ENCODE measurements around the gene TMEM238. TPM values are rescaled to one million over a fixed set of nuclear protein-coding genes. Genes with fewer than 3 reads are reported as not detected.

Gene TMEM238
- total and polyA plus RNA-seq, 2 donors (not counting 3 experiments of a cell fraction or from before 2014, with no cell fraction given), result 0.18 to 0.35 TPM

DNA sequence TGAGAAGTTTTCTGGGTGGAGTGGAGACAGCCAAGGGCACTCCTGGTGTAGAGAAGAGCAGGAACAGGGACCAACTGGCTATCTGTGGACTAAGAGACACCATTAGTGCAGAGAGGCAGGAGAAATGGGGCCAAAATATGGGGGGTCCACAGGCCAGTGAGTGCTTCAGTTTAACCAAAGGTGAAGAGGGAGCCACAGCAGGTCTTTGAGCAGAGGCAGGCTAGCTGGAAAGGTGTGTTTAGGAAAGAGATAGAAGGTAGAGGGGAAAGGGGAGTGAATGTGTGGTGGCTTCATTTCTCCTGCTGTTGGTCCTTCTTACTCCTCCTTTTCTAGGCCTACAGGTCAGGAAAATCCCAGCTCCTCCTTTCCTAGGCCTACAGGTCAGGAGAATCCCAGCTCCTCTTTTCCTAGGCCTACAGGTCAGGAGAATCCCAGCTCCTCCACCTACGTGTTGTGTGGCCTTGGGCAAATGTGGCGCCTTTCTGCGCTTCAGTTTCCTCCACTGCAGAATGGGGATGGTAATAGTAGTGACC lies 1.5 kb downstream of the TMEM238 start:
- no peak overlapping the region for H3K4me2 ChIP-seq (ENCODE audit: insufficient read depth, low read length)
- POLR2A ChIA-PET, result interaction anchor here (2.4 kb wide), 2 partner anchors 25 to 43 kb away, joined by 9 to 11 read pairs; partner anchors contain the start of genes KMT5C and UBE2S
- H3K4me1 ChIP-seq (ENCODE audit: control insufficient read depth, extremely low read depth, insufficient read depth, low read length), result peaks cover 21% of the 10 kb centered on the region
- H3K9me3 ChIP-seq (replicated peaks; ENCODE audit: control insufficient read depth, insufficient read depth, low read length), result no peaks in the 10 kb centered on the region
- H4K20me1 ChIP-seq (replicated peaks; ENCODE audit: control insufficient read depth, extremely low read depth, insufficient read depth, low read length), result peaks cover 4% of the 10 kb centered on the region
- no peak overlapping the region for H2AFZ ChIP-seq (ENCODE audit: low read depth, low read length)
- peaks cover 18% of the 10 kb centered on the region for H3K79me2 ChIP-seq (ENCODE audit: control insufficient read depth, insufficient read depth, low read length)
- intact Hi-C loops (cut with micrococcal nuclease), result loop anchor here (10.0 kb wide), 2 partner anchors 222 to 238 kb away; partner anchors contain the start of genes TNNT1, ZNF524 and ZNF865
- BruUV-seq (replicated peaks), result no TSS peak
- CTCF ChIA-PET, result interaction anchor here (2.8 to 2.9 kb wide), 2 partner anchors 81 to 91 kb away, joined by 27 to 51 read pairs; no protein-coding TSS in a partner anchor
- peaks cover 4% of the 10 kb centered on the region in 2 experiments for H3K27me3 ChIP-seq (ENCODE audit: control insufficient read depth in 2 of 2, insufficient read depth in 2 of 2, low read length in 2 of 2)
- no peak overlapping the region for H3K9ac ChIP-seq (replicated peaks; ENCODE audit: extremely low read depth, insufficient read depth, low read length)
- no peak for DNase-seq (ENCODE audit: low read depth, low spot score)
- no peak overlapping the region for H3K4me3 ChIP-seq (replicated peaks in 1 of 3; ENCODE audit: insufficient read depth in 1 of 3, low read depth in 1 of 3, low read length in 3 of 3)
- no peaks in the 10 kb centered on the region for H3K9me1 ChIP-seq (replicated peaks; ENCODE audit: control insufficient read depth, extremely low read depth, insufficient read depth, low read length)
- FAIRE-seq, result no peak
- dilution Hi-C loops (cut with MboI; ENCODE audit: extremely low pct_ligation_motif_present, low sequenced_read_pairs), result no loop called here
- no peak overlapping the region for H3K27ac ChIP-seq (ENCODE audit: insufficient read depth, low read depth, low read length)
- peaks cover 4% of the 10 kb centered on the region in 2 experiments for H3K36me3 ChIP-seq (ENCODE audit: control insufficient read depth in 2 of 2, extremely low read depth in 1 of 2, insufficient read depth in 2 of 2, low read length in 2 of 2)
- no peak for TF ChIP-seq FOS (IDR thresholded peaks at IDR 0.05; ENCODE audit: borderline replicate concordance, insufficient read depth, low read length)
- TF ChIP-seq, protein P1, sequence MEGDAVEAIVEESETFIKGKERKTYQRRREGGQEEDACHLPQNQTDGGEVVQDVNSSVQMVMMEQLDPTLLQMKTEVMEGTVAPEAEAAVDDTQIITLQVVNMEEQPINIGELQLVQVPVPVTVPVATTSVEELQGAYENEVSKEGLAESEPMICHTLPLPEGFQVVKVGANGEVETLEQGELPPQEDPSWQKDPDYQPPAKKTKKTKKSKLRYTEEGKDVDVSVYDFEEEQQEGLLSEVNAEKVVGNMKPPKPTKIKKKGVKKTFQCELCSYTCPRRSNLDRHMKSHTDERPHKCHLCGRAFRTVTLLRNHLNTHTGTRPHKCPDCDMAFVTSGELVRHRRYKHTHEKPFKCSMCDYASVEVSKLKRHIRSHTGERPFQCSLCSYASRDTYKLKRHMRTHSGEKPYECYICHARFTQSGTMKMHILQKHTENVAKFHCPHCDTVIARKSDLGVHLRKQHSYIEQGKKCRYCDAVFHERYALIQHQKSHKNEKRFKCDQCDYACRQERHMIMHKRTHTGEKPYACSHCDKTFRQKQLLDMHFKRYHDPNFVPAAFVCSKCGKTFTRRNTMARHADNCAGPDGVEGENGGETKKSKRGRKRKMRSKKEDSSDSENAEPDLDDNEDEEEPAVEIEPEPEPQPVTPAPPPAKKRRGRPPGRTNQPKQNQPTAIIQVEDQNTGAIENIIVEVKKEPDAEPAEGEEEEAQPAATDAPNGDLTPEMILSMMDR (IDR thresholded peaks at IDR 0.05; ENCODE audit: extremely low read depth in 1 of 2, insufficient read depth in 1 of 2, low read depth in 1 of 2, low read length in 2 of 2), result no peak
- TF ChIP-seq EZH2 (IDR thresholded peaks at IDR 0.05; ENCODE audit: borderline replicate concordance, low read depth, low read length, severe bottlenecking), result no peak
- no peak for TF ChIP-seq MYC (IDR thresholded peaks at IDR 0.05; ENCODE audit: low read depth, low read length)
- TF ChIP-seq JUN (IDR thresholded peaks at IDR 0.05; ENCODE audit: borderline replicate concordance, insufficient read depth, insufficient read length, low read depth), result no peak
- TF ChIP-seq, protein P2, sequence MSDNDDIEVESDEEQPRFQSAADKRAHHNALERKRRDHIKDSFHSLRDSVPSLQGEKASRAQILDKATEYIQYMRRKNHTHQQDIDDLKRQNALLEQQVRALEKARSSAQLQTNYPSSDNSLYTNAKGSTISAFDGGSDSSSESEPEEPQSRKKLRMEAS (IDR thresholded peaks at IDR 0.05; ENCODE audit: insufficient read depth, insufficient read length), result no peak
- no peak for TF ChIP-seq POLR2A (IDR thresholded peaks at IDR 0.05; ENCODE audit: low read depth, low read length)
- no peak for TF ChIP-seq POLR2AphosphoS5 (IDR thresholded peaks at IDR 0.05; ENCODE audit: insufficient read depth, low read depth, low read length)
- TF ChIP-seq GATA2 (IDR thresholded peaks at IDR 0.05; ENCODE audit: insufficient read depth, insufficient read length, low read depth, low read length), result no peak
